NCI-H1694 treated with DMSO at 0.1 percent for 48 hours (cell line): ENCODE data around the gene COL18A1.

ENCODE experiments used
- DNase-seq: peaks from one replicate; lab custom pipeline; 2025; lab: John Stamatoyannopoulos, UW

Gene COL18A1

GRCh38 chr21:45468971-45469272 is 64.0 kb downstream of the COL18A1 start:
- no peak for DNase-seq

- no peak for DNase-seq
Observed at GRCh38 chr21:45469273-45470086, 64.5 kb downstream of the COL18A1 start.

GRCh38 chr21:45470087-45470515 is 65.1 kb downstream of the COL18A1 start:
- no peak for DNase-seq

GRCh38 chr21:45470773-45471524 is 66.0 kb downstream of the COL18A1 start:
- DNase-seq, result no peak

- DNase-seq, result no peak
Observed at GRCh38 chr21:45471525-45472221, 66.7 kb downstream of the COL18A1 start.

GRCh38 chr21:45472445-45473365 is 67.7 kb downstream of the COL18A1 start:
- no peak for DNase-seq

GRCh38 chr21:45473496-45474322 is 68.7 kb downstream of the COL18A1 start:
- DNase-seq, result no peak

GRCh38 chr21:45474323-45474950 is 69.5 kb downstream of the COL18A1 start:
- no peak for DNase-seq

GRCh38 chr21:45475004-45475685 is 70.2 kb downstream of the COL18A1 start:
- DNase-seq, result no peak

GRCh38 chr21:45475797-45476570 is 71.0 kb downstream of the COL18A1 start:
- no peak for DNase-seq

- no peak for DNase-seq
Observed at GRCh38 chr21:45476582-45476981, 71.6 kb downstream of the COL18A1 start.

- no peak for DNase-seq
Observed at GRCh38 chr21:45477176-45478114, 72.5 kb downstream of the COL18A1 start.

GRCh38 chr21:45478115-45478801 is 73.3 kb downstream of the COL18A1 start:
- DNase-seq, result peak; percentile 47

GRCh38 chr21:45478816-45479669 is 74.1 kb downstream of the COL18A1 start:
- DNase-seq, result no peak

GRCh38 chr21:45479691-45480675 is 75.0 kb downstream of the COL18A1 start:
- no peak for DNase-seq
